GM12873 (cell line): Measurements from ENCODE around the gene CCDC71L.
A peak's percentile ranks its signal among the peaks of the same experiment; 100 is the strongest.

Experiments used
- TF ChIP-seq, protein P1 (sequence below): IDR thresholded peaks from 2 replicates; pipeline ENCODE4 v1.5.1; 2012; ENCODE audit warnings: low read depth, mild to moderate bottlenecking, moderate library complexity, low read length, control low read depth; ENCODE audit not compliant: insufficient read depth; ENCODE audit errors: missing control alignments

CCDC71L gene

DNA sequence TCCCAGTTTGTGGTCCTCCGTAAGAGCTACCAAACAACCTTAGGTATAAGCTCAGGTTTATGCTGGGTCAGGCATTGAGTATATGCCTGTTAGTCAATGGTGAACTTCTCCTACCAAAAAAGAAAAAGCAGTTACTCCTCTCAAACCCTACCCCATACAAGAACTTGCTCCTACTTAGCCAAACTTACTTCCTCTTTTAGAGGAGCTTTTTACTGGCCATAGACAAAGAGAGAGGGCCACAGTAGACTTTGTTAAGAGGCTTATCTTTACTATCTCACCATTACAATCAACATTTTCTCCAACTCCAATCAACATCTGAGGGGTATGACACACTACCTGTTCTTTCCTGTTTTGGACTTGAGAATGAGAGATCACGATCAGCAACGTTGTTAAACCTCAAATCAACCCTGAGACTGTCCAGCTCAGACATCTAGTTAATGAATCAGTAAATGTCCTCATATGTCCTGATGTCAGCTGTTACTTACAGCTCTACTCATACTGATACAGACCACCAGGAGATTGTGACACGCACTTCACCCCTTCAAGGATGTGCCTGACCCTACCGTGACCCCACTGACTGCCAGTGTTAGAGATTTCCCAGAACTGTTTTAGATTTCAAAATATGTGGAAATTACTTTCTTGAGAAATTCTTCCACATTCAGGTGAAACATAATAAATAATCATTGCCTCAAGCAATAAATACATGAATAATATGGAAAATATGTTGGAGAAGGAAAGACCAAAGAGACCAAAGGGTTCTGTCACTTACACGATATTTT, 18.4 kb upstream of the CCDC71L start:
- TF ChIP-seq, protein P1, sequence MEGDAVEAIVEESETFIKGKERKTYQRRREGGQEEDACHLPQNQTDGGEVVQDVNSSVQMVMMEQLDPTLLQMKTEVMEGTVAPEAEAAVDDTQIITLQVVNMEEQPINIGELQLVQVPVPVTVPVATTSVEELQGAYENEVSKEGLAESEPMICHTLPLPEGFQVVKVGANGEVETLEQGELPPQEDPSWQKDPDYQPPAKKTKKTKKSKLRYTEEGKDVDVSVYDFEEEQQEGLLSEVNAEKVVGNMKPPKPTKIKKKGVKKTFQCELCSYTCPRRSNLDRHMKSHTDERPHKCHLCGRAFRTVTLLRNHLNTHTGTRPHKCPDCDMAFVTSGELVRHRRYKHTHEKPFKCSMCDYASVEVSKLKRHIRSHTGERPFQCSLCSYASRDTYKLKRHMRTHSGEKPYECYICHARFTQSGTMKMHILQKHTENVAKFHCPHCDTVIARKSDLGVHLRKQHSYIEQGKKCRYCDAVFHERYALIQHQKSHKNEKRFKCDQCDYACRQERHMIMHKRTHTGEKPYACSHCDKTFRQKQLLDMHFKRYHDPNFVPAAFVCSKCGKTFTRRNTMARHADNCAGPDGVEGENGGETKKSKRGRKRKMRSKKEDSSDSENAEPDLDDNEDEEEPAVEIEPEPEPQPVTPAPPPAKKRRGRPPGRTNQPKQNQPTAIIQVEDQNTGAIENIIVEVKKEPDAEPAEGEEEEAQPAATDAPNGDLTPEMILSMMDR = no peak

DNA sequence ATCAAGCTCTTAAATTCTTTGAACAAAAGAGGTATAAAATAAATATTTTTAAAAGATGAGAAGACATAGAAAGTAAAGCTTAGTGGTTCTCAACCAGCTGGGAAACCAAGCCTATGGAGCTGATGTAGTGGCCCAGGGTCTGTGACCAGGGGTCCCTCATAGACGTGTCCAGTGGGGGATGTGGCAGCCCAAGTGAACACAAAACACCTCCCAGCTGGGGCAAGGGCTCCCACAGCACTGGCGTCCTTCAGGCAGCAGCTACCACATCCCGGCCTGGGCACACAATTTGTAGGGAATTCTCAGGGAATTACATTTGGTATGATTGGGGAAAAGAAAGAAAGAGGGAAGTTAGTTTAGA, 17.8 kb upstream of the CCDC71L start:
- TF ChIP-seq, protein P1 = no peak

DNA sequence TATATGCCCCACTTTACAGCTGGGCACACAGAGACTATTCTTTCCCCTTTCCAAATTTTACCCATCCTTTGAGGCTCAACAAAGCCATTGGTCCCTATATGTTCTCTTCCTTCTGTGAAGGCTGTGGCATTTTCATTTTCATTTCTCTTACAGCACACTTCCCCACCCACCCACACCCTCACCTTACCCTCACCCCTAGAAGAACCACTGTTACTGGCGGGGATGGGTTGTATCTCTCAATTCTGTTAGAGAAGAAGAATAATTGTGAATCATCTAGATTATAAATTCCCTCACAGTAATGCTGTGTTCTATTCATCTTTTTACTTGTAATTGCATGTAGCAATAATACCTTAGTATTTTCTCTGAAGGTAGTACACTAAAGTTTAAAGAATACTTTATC, 10.2 kb upstream of the CCDC71L start:
- TF ChIP-seq, protein P1 = no peak

DNA sequence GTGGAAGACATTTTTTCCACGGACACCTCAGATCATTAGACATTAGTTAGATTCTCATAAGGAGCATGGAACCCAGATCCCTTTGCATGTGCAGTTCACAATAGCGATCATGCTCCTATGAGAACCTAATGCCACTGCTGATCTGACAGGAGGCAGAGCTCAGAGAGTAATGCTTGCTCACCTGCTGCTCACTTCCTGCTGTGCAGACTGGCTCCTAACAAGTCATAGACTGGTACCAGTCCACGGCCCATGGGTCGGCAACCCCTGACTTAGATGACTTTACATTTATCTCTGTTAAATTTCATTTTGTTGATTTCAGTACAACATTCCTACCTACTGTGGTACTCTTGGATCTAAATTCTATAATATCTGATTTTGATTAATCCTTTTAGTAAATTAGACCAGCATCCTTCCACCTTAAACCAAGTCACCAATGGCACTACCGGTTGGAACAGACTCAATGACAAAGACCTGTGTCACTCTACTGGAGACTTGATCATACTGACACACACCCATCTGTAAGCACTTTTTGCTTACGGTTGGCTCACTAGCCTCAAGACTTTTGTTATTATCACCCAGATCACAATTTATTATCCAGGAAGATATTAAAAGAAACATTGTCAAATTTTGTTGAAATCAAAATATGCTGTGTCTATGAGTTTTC, 8.0 kb upstream of the CCDC71L start:
- TF ChIP-seq, protein P1 = no peak

DNA sequence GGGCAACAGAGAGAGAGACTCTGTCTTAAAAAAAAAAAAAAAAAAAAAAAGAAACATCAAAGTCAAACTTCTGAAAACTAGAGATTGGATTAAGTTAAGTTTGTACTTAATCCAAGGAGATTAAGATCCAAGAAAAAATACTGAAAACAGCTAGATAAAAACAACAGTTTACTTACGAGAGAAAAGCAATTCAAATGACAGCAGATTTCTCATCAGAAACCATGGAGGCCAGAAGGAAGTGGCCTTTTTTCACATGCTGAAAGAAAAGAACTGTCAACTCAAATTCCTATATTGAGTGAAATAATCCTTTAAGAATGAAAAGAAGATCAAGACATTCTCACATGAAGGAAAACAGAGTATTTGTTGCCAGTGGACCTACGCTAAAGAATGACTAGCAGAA, 5.4 kb upstream of the CCDC71L start:
- TF ChIP-seq, protein P1 = no peak

DNA sequence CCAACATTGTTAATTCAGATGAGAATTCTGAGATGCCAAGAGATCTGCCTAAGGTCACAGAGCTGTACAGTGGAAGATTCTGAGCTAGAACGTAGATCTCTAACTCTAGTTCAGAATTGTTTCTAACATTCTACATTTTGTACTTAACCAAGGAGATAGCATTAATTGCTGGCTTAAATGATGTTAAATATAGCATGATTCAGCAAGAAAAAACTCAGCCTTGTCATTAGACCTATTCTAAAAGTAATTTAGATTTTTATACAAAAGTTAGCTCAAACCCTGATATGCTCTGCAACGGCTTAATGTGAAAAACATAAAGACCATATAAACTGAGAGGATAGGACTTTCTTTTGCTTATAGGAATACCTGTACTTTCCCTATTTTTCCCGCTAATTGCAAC, 3.4 kb upstream of the CCDC71L start:
- TF ChIP-seq, protein P1 = no peak

DNA sequence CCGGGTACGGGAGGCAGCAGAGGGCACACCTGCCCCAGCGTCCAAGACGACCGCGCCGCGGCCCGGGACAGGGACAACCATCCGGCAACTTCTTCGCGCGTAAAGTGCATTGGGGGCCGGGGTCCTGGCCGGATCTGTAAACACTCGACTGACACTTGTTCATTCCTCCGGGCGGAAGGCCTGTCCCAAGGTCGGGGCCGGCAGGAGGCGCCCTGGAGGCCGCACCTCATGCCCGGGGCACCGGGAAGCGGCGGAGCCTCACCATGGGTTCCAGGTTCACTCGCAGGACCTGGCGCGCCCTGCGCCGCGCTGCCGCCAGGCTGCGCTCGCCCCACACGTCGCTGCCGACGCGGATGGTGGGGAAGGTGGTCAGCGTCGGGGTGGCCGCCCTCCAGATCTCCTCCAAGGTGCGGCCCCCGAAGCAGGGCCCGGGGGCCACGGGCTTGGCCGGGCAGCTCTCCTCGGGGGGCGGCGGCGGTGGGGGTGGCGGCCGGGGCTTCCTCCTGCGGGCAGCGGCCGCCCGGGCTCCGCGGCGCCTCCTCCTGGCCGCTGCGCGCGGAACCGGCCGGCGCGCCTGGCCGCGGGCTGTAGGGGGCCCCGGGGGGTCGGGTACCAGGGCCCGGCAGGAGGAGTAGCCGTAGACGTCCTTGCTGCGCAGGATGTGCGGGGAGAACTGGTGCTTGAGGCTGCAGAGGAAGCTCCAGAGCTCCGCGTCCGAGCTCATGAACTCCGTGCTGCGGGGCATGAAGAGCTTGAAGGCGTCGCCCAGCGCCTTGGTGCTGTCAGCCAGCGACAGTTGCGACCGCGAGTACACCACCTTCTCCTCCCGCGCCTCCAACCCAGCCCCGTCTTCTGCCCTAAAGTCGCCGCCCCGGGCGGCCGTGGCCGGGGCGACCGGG, 746 bp downstream of the CCDC71L start:
- TF ChIP-seq, protein P1 = peak; percentile 80
